ENCODE measurements around the gene RESF1. TPM values are rescaled to one million over a fixed set of nuclear protein-coding genes. Genes with fewer than 3 reads are reported as not detected.

RESF1 gene
- total and polyA plus RNA-seq, 2 donors (not counting 3 experiments of a cell fraction or from before 2014, with no cell fraction given), result 40.3 to 70.0 TPM

DNA sequence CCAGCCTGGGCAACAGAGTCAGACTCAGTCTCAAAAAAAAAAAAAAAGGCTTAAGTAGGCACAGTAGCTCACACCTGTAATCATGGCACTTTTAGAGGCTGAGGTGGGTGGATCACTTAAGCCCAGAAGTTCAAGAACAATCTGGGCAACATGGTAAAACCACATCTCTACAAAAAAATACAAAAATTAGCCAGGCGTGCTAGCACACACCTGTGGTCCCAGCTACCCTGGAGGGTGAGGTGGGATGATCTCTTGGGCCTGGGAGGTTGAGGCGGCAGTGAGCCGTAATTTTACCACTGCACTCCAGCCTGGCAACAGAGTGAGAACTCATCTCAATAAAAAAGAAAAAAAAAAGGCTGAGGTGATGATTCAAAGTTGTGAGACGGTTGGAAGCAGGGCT, 9.1 kb upstream of the RESF1 start:
- peak; percentile 18 for FAIRE-seq
- intact Hi-C loops (cut with micrococcal nuclease), result loop anchor here (10.0 kb wide), 1 partner anchor 135 kb away; no protein-coding TSS in a partner anchor
- no peak overlapping the region for H3K9ac ChIP-seq (replicated peaks; ENCODE audit: extremely low read depth, insufficient read depth, low read length)
- ChIA-PET POLR2A (no interaction called here), CTCF (no interaction called here)
- no peaks in the 10 kb centered on the region for H3K9me1 ChIP-seq (replicated peaks; ENCODE audit: control insufficient read depth, extremely low read depth, insufficient read depth, low read length)
- no peak overlapping the region for H3K27ac ChIP-seq (ENCODE audit: insufficient read depth, low read depth, low read length)
- H4K20me1 ChIP-seq (replicated peaks; ENCODE audit: control insufficient read depth, extremely low read depth, insufficient read depth, low read length), result no peaks in the 10 kb centered on the region
- no peaks in the 10 kb centered on the region for H3K4me1 ChIP-seq (ENCODE audit: control insufficient read depth, extremely low read depth, insufficient read depth, low read length)
- H3K27me3 ChIP-seq (ENCODE audit: control insufficient read depth in 2 of 2, insufficient read depth in 2 of 2, low read length in 2 of 2), result no peaks in the 10 kb centered on the region
- TF ChIP-seq FOS (IDR thresholded peaks at IDR 0.05; ENCODE audit: borderline replicate concordance, insufficient read depth, low read length), result no peak
- no peak for TF ChIP-seq POLR2AphosphoS5 (IDR thresholded peaks at IDR 0.05; ENCODE audit: insufficient read depth, low read depth, low read length)
- TF ChIP-seq MYC (IDR thresholded peaks at IDR 0.05; ENCODE audit: low read depth, low read length), result no peak
- TF ChIP-seq JUN (IDR thresholded peaks at IDR 0.05; ENCODE audit: borderline replicate concordance, insufficient read depth, insufficient read length, low read depth), result no peak
- no peak for TF ChIP-seq CTCF (IDR thresholded peaks at IDR 0.05; ENCODE audit: extremely low read depth in 1 of 2, insufficient read depth in 1 of 2, low read depth in 1 of 2, low read length in 2 of 2)
- TF ChIP-seq, protein P1, sequence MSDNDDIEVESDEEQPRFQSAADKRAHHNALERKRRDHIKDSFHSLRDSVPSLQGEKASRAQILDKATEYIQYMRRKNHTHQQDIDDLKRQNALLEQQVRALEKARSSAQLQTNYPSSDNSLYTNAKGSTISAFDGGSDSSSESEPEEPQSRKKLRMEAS (IDR thresholded peaks at IDR 0.05; ENCODE audit: insufficient read depth, insufficient read length), result no peak
- no peak for TF ChIP-seq GATA2 (IDR thresholded peaks at IDR 0.05; ENCODE audit: insufficient read depth, insufficient read length, low read depth, low read length)
- no peaks in the 10 kb centered on the region for H3K79me2 ChIP-seq (ENCODE audit: control insufficient read depth, insufficient read depth, low read length)
- dilution Hi-C loops (cut with MboI; ENCODE audit: extremely low pct_ligation_motif_present, low sequenced_read_pairs), result no loop called here
- no peaks in the 10 kb centered on the region for H3K36me3 ChIP-seq (ENCODE audit: control insufficient read depth in 2 of 2, extremely low read depth in 1 of 2, insufficient read depth in 2 of 2, low read length in 2 of 2)
- no peak for DNase-seq (ENCODE audit: low read depth, low spot score)
- BruUV-seq (replicated peaks), result no TSS peak
- H3K9me3 ChIP-seq (replicated peaks; ENCODE audit: control insufficient read depth, insufficient read depth, low read length), result no peaks in the 10 kb centered on the region
- H3K4me2 ChIP-seq (ENCODE audit: insufficient read depth, low read length), result no peak overlapping the region
- H3K4me3 ChIP-seq (replicated peaks in 1 of 3; ENCODE audit: insufficient read depth in 1 of 3, low read depth in 1 of 3, low read length in 3 of 3), result no peak overlapping the region
- H2AFZ ChIP-seq (ENCODE audit: low read depth, low read length), result no peak overlapping the region
